ENCODE results near the gene HOTAIR.

The HOTAIR gene

DNA sequence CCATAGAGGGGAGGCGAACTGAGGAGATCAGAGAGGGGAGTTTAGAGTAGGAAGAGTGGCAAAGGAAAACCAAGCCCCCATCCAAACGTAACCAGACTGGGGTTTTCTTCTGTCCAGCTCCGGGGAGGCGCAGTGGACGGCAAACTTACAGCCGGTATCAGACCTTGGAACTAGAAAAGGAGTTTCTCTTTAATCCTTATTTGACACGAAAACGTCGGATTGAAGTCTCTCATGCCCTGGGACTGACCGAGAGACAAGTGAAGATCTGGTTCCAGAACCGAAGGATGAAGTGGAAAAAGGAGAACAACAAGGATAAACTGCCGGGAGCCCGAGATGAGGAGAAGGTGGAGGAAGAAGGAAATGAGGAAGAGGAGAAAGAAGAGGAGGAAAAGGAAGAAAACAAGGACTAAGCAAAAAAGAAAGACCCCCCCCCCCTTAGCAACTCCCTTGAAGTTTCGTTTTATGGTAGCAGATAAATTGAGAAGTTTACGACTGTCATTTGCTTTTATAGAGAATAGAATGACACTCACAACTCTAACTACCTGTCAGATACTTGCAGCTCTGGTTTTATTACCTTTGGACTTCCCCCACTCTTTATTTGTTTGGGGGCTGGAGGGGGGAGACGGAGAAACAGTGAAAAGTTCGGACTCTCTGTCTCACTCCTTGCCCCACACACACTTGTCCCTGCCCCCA lies 36.4 kb upstream of the HOTAIR start:
- DNase-seq = no peak

DNA sequence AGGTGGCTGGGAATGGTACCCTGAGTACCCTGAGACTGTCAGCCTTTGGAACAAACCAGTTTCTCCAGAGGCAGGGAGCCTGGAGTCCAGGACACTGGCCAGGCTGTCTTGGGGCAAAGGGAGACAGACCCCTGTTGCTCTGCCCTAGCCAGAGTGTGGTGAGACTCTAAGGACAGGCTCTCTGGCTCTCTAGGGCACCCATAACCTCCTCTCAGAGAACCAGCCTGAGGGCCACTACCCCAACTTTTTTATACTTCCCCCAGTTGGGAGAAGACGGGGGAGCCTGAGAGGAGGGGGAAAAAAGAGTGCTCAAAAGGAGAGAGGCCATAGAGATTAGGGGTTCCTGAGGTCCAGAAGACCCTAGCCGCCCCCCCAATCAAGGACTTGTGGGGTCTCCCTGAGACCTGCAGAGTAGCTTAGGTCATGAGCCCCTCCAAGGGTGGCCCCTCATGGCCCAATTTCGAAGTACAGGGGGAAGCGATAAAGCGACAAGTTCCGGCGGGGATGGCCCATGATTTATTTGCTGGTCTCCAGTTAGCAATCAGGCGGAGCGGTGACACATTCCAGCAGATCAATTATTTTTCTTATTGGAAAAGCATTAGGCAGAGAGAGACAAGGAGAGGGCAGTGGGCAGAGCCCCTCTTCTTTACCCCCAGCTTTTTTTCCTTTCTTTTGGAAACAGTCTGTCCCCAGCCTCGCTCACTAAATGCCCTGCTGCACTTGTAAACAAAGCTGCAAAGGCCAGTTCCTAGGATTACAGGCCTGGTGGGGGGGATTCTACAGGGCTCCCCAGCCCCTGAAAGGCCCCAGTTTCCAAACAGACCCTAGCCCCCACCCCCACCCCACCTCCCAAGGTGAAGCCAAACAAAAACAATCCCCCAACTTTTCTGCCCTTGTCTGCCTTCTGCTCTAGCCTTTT lies 35.6 kb upstream of the HOTAIR start:
- no peak for DNase-seq

DNA sequence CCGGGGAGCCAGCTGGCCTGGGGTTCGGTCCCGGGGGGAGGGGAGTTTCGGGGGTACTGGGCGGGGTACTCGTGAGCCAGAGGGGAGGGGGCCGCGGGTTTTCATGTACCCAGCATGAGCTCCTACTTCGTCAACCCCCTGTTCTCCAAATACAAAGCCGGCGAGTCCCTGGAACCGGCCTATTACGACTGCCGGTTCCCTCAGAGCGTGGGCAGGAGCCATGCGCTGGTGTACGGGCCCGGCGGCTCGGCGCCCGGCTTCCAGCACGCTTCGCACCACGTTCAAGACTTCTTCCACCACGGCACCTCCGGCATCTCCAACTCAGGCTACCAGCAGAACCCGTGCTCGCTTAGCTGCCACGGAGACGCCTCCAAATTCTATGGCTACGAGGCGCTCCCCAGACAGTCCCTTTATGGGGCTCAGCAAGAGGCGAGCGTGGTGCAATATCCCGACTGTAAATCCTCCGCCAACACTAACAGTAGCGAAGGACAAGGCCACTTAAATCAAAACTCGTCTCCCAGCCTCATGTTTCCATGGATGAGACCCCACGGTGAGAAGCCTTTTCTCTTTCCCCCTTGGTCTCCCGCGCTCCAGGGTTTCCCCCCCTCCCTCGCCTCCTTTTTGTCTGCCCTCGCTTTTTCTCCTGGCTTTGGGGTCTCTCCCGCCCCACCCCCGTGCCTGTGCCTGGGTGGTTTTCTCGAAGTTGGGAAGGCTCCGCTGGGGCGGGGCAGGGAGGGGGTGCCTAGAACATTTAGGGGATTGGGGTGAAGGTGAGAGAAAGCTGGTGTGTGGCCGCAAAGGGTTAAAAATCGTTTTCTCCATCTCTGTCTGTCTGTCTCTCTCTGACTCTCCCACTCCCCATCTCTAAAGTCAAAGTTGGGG lies 34.7 kb upstream of the HOTAIR start:
- peak in 1 of 2 experiments; percentile 15 for DNase-seq

DNA sequence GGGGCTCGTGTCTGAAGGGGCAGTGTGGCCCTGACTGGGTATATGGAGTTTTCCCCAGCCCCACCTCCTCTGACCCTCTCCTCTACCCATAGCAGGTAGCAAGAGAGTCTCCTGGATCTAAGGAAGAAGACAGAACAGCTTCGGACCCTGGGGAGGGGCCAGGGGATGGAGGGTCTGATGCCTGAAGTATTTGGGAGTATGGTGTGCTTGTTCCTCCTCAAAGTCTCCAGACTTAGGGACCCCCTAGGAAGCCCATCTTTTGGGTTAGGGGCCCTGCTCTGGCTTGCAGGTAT lies 33.5 kb upstream of the HOTAIR start:
- no peak for DNase-seq

DNA sequence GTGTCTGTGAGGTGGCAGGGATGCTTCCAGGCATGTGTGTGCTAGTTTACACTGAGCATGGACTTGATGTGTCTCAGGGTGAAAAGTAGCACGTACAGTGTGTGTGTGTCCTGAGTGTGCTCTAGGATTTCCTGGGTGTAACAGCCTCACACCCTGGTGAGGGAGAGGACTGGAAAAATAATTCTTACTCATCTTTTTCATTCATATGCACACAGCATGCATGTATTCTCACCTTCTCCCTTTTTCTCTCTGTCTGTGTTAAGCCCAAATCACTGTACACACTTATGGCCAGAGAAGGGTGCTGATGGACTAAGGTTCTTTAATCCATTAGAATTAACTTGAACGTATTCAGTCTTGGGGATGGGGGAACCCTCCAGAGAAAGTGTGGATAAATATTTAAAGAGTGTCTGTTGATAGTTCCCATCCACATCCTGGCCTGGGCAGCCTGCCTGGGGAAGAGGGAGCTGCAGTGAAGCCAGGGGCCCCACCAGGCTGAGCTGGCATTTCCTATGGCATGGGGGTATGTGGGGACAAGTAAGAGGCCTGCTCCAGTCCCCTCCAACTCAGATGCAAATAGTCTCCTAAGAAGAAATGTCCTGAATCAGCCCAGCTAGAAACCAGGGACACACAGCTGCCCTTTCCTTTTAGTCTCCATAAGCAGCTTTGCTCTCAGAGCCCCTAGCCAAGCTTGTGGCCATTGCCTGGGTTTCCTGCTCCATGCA lies 32.9 kb upstream of the HOTAIR start:
- no peak for DNase-seq

DNA sequence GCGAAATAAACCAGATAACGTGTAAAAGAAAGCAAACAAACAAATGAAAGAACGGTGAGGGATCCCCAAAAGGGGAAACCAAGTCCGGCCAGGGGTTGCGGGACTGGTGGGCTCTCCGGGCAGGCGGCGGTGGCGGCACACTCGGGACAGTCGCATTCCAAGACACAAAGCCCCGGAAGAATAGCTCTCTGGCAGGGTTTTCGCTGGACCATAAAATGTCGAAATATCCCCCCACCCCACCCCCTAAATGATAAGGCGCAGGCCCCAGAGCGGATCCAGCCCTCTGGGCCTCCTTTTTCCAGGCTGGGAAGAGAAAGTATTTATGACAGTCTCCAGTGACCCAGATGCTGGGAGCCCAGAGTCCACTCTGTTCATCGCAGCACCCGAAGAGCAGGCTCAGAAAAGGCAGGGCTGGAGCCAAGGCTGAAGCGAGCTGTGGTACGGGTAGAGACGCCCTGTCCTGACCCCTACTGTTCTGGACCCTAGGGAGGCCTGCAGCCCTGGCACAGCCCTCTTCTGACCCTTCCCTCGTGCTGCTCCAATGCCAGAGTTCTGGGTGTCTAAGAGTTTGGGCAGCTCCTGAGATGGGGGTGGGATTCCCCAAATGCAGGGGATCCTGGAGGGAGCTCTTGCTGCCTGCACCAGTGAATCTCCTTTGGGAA lies 31.9 kb upstream of the HOTAIR start:
- no peak for DNase-seq

DNA sequence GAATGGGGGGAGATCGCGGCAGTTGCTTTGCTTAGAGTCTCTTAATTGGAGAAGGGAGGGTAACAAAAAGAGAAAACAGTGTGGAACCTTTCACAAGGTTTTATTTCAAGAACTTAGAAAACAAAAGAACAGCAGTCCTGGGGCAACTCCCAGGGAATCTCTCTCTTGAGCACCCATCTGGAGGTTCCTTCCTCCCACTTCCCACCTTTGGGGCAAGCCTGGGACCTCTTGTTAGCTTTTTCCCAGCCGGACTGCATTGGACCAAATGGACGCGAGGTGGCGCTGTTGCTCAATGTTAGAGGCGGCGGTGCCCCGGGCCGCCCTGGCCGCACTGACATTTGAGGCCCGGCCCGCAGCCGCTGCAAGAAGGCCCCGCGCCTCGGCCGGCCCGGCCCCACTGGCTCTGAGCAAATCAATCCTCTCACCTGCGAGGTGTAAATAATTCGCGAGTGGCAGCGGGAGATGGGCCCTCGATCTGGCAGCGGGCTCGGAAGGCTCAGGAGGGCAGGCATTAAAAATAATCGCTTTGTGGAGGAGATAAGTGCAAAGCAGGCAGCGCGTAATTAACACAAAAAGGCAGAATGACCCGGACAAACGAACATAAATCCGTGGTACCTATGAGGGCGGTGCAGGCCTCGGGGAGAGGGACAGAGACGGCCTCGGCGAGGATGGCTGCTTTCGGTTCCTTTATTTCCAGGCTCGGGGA lies 31.3 kb upstream of the HOTAIR start:
- peak; percentile 64 to 89 for DNase-seq

DNA sequence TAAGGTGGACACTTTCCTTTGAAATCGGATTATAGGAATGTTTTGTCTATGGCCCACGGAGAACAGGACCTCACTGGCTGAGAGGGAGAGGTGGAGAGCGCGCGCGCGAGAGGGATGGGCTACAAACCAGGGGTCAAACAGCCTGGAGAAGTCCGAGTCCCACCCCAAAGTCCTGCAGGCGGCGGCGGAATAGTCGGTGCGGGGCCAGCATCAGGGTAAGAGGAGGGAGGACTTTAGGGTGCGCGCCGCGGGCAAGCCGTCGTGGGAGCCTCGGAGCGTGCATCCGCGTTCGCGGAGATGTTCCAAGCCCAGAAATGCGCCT lies 30.7 kb upstream of the HOTAIR start:
- DNase-seq = no peak

DNA sequence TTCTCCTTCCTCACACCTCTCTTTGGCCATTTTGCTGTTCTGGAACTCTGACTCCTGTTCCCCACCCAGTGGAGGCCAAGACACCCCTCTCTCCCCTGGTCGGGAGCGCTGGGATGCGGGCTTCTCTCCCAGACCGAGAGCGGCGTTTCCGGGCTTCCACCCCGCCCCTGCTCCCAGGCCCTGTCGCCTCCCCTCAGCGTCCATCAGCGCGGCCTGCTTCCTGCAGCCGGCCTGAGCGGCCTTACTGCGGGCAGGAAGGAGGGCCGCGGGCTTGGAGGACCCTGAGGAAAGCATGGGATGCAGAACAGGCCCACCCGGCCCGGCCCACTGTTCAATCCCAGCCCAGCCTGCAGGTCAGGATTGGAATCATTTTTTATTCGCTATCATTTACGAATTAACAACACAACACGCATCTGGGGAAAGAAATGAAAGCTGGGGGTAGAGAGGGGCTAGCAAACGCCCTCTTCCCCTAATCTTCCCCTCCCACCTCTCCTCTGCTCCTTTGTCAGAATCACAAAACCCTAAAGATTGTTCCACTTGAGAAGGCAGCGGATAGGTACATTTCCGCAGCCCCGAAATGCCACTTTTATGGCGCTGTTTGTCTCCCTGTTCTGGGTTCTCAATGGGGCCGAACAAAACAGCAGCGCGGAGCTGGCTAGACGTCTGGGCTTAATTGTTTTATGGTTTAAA lies 30.2 kb upstream of the HOTAIR start:
- no peak for DNase-seq

DNA sequence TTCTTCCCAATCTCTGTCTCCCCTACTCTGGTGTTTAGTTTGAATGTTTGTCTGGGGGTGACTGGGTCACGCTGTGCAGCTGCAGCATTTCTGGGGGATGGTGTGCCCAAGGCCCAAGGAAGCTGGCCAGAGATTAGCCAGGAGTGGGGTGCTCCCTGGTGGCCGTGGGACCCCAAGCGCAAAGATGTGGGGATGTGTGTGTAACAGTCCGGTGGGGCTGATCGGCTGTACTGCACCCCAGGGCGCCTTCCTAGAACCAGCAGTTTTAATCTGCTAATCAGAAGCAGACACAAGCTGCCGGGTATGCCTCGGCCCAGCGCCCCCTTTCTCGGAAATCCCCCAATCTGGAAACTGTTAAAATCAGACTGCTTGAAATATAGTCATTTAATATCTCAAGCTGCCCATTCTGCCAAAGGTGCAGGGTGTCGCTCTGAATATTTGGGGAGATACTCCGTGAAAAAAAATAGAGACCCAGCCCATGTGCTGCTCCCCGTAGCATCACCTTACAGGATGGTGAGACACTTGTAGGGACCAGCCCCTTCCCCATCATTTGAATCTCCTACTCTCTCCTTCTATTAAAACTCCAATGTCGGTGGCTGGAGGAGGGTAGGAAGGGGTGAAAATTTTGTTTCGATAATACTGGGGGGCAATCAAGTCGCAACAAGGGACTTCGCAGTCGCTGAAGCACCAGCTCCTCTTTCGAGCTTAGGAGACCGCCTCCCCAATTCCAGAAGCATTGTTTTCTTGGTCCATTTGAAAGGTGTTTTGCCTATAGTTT lies 29.5 kb upstream of the HOTAIR start:
- DNase-seq = no peak

DNA sequence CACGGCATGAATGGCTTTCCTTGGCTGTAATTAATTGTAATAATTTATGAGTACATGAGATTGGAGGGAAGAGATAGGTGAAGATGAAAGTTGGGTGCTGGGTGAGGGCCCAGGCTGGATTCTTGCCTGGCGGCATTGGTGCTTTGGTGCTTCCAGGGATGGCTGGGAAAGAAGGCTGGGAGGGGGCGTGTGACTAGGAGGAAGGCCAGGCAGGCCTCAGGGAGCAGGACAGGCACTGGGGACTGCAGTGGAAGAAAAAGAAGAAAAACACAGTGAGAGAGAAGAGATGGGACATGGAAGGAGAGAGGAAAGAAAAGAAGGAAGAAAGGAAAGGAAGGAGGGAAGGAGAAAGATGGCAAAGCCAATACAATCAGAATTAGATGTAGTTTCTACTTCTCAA lies 28.9 kb upstream of the HOTAIR start:
- no peak for DNase-seq

DNA sequence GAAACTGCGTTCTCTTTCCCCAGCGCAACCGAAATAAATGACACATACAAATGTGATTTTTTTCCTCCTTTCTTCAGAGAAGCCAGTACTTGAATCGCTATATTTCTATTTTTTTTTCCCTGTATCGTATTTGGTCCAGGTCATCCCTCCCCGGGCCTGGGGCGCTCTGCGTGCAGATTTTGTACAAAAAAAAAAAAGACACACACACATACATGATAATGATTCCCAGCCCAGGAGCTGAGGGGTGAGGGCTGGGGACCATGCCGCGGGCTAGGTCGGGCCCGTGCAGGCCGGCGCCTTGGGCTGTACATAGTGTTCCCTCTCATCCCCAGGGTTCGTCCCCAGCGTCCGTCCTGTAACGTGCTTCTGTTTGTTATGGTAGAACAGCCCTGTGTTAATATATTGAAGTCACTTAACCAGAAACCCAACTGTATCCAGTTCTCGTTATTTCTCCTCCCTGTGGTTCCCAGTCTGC lies 28.2 kb upstream of the HOTAIR start:
- no peak for DNase-seq

DNA sequence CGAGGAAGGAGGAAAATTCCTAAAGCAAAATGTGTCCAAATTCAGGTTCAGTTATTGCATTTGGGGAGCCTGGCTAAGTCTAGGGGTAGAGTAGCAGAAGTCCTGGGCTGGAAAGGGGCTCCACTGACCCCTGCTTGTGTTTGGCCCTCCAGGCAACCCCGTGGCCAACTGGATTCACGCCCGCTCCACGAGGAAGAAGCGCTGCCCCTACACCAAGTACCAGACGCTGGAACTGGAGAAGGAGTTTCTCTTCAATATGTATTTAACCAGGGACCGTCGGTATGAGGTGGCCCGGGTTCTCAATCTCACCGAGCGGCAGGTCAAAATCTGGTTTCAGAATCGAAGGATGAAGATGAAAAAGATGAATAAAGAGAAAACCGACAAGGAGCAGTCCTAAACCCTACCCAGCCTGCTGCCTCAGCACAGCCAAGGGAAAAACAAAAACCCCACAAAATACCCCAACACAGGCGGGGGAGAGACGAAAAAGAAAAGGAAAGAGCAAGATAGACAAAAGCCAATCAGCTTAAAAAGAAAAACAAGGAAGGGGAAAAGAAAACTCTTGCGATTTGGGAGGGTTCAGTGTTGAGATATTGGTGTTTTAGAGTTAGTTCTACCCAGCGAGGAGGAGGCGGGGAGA lies 27.6 kb upstream of the HOTAIR start:
- no peak for DNase-seq

DNA sequence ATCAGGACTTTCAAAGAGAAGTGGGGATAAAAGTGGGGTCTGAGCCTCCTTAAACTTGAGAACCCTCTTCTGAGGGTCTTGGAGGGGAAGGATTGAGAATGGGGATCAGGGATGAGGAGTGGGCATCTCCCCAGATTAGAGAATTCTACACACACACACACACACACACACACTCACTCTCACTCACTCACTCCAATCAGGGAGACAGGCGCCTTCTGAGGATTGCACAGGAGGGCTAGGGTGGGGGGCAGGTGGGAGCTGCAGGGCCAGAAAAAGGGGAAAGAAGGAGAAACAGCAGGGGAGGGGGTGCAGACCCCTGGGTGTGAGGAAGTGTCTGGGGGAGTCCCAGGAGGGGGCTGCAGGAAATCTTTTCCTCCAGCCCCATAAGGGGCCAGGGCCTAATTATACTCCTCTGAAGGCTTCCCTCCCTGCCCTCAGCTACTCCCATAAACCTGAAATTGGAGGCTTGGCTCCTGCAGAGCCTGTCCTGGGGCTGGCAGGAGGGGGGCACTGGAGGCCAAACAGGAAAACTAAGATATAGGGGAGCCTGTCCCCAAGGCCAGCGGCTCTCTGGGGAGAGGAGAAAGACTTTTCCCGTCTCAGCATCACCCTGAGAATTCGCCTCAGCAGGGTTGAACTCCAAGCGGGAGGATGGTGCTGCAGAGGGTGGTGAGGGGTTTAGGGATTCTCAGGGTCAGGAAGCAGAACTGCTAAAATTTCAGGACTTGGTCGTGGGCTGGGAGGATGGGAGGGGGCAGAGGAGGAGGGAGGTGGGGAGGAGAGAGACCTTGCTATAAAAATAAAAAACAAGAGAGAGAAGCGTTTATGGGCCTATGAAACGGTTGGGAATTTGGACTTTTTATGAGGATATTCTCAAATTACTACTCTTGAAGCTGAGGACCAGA lies 26.8 kb upstream of the HOTAIR start:
- DNase-seq = no peak

DNA sequence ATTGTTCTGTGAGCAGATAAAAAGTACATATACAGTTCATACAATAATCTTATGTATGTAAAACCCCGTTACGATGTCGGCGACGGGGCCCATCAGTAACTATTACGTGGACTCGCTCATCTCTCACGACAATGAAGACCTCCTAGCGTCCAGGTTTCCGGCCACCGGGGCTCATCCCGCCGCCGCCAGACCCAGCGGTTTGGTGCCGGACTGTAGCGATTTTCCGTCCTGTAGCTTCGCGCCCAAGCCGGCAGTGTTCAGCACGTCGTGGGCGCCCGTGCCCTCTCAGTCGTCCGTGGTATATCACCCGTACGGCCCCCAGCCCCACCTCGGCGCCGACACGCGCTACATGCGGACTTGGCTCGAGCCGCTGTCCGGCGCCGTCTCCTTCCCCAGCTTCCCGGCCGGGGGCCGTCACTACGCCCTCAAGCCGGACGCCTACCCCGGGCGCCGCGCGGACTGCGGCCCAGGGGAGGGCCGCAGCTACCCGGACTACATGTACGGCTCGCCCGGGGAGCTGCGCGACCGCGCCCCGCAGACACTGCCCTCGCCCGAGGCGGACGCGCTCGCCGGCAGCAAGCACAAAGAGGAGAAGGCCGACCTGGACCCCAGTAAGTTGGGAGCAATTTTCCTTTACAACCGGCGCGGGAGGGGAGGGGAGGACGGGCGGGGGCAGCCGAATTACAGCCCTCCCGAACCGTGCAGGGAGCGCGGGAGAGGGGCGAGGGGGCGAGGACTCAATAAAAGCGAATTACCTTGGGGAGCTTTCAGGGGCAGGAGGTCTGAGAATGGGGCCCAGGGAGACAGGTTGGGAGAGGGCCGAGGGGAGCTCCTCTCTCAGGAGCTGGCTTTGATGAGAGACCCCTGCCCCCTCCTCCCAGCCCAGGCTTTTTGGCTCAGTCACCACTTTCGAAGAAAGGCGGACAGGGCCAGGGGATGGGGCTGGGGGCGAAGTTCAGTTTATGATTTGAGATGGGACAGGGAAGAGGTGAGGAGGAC lies 25.7 kb upstream of the HOTAIR start, which contains the start of gene HOXC9:
Gene HOXC9 (plus strand): TSS at position 46 of the 999 bp plus-strand sequence. CDS start 28 bp downstream, at position 74.
- no peak for DNase-seq

DNA sequence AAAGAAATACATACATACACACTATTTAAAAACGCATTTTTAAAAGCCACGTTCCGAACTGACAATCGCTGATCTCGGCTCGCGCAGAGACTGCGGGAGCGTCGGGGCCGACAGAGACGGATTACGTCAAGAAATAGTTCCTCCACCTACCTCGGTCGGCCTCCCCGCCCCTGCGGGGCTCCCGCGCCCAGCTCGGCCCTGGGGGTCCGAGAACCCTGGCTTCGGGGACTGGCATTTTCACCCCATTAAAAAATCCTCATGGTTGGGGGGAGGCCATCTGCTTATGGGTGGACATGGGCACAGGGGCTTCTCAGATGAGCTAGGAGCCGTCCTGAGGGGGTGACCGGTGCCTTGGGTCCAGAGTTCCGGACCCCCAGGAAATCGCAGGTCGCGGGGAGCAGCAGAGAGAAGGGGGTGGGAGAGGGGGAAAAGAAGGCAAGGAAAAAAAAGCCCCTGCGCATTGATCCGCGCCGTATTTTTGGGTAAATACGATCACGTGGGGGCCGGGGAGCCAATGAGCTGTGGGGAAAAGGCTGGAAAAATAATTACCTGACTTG lies 24.9 kb upstream of the HOTAIR start:
- DNase-seq = peak; percentile 59 to 76

DNA sequence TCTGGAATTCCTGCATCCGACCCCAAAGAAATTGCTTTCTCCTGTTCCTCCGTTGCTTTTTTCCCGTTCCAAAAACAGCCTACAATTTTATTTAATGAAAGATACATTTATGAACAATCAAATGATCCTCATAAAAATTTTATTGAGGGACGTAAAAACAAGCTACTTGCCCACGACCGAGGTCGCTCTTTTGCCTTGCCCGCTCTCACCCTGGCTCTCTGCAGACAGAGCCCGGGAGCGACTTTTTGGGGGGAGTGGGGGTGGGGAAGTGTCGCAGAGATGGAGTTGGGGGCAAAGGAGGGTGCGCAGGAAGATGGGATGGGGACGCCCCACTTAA lies 24.1 kb upstream of the HOTAIR start:
- no peak for DNase-seq

All from NCI-H446 (cell line).